Nephron (organoid): ENCODE results near the gene ISCA1.

ENCODE experiments used
- H3K27ac Mint-ChIP-seq, 3 experiments: 2 replicates each; pipeline ENCODE4 v1.8.0; 2020; ENCODE audit warnings: mixed read lengths in 3 of 3, mild to moderate bottlenecking in 2 of 3, moderate library complexity in 1 of 3
- H3K27me3 Mint-ChIP-seq: 2 replicates; pipeline ENCODE4 v1.8.0; 2021; ENCODE audit warnings: low read depth, mild to moderate bottlenecking, moderate library complexity, mixed read lengths
- H3K36me3 Mint-ChIP-seq: 2 replicates; pipeline ENCODE4 v1.8.0; 2020; ENCODE audit warnings: low read depth, mixed read lengths
- H3K4me1 Mint-ChIP-seq: 2 replicates; pipeline ENCODE4 v1.8.0; 2020; ENCODE audit warnings: mixed read lengths
- H3K4me3 Mint-ChIP-seq, 3 experiments: 2 replicates each; pipeline ENCODE4 v1.8.0; 2020; ENCODE audit warnings: mild to moderate bottlenecking in 3 of 3, mixed read lengths in 3 of 3, moderate library complexity in 2 of 3
- H3K9me3 Mint-ChIP-seq: 2 replicates; pipeline ENCODE4 v1.8.0; 2020; ENCODE audit warnings: mixed read lengths
- CTCF ChIP-seq, 3 experiments: fragments of 200-600 bp; sonication (generic); IDR thresholded peaks; one replicate each; pipeline ENCODE4 v1.5.0; 2021; ENCODE audit warnings: antibody characterized with exemption in 3 of 3; ENCODE audit not compliant: unreplicated experiment in 3 of 3

ISCA1 gene

GRCh38 chr9:86281593-86282076 is 703 bp downstream of the ISCA1 start:
- peak overlapping the region; percentile 86 to 95 (median 91) for H3K4me3 Mint-ChIP-seq
- H3K4me1 Mint-ChIP-seq = peaks cover 20% of the 10 kb centered on the region
- TF ChIP-seq CTCF (IDR thresholded peaks at IDR 0.05; ENCODE audit: unreplicated experiment in 3 of 3) = no peak
- peaks cover 3% of the 10 kb centered on the region for H3K27me3 Mint-ChIP-seq
- H3K36me3 Mint-ChIP-seq = peaks cover 4% of the 10 kb centered on the region
- H3K27ac Mint-ChIP-seq = peak overlapping the region; percentile 64 to 93 (median 89)
- H3K9me3 Mint-ChIP-seq = no peaks in the 10 kb centered on the region

- H3K36me3 Mint-ChIP-seq = peaks cover 4% of the 10 kb centered on the region
- H3K27me3 Mint-ChIP-seq = peaks cover 3% of the 10 kb centered on the region
- no peaks in the 10 kb centered on the region for H3K9me3 Mint-ChIP-seq
- H3K27ac Mint-ChIP-seq = no peak overlapping the region
- peak overlapping the region; percentile 86 to 95 (median 91) for H3K4me3 Mint-ChIP-seq
- no peak for TF ChIP-seq CTCF (IDR thresholded peaks at IDR 0.05; ENCODE audit: unreplicated experiment in 3 of 3)
- peaks cover 20% of the 10 kb centered on the region for H3K4me1 Mint-ChIP-seq
Observed at GRCh38 chr9:86280580-86280979, 1.8 kb downstream of the ISCA1 start.

GRCh38 chr9:86279839-86280238 is 2.5 kb downstream of the ISCA1 start:
- peaks cover 20% of the 10 kb centered on the region for H3K4me1 Mint-ChIP-seq
- H3K9me3 Mint-ChIP-seq = no peaks in the 10 kb centered on the region
- peaks cover 3% of the 10 kb centered on the region for H3K27me3 Mint-ChIP-seq
- peaks cover 4% of the 10 kb centered on the region for H3K36me3 Mint-ChIP-seq
- H3K27ac Mint-ChIP-seq = peak overlapping the region in 2 of 3 experiments; percentile 76 to 84
- no peak for TF ChIP-seq CTCF (IDR thresholded peaks at IDR 0.05; ENCODE audit: unreplicated experiment in 3 of 3)
- peak overlapping the region; percentile 84 to 91 (median 86) for H3K4me3 Mint-ChIP-seq

- Mint-ChIP-seq H3K27me3 (no peaks in the 10 kb centered on the region), H3K4me3 (no peak overlapping the region), H3K9me3 (no peaks in the 10 kb centered on the region), H3K36me3 (peaks cover 25% of the 10 kb centered on the region), H3K27ac (no peak overlapping the region), H3K4me1 (peaks cover 20% of the 10 kb centered on the region)
- no peak for TF ChIP-seq CTCF (IDR thresholded peaks at IDR 0.05; ENCODE audit: unreplicated experiment in 3 of 3)
Observed at GRCh38 chr9:86277072-86277471, 5.3 kb downstream of the ISCA1 start.

GRCh38 chr9:86275962-86276361 is 6.4 kb downstream of the ISCA1 start:
- H3K27ac Mint-ChIP-seq = no peak overlapping the region
- no peaks in the 10 kb centered on the region for H3K27me3 Mint-ChIP-seq
- TF ChIP-seq CTCF (IDR thresholded peaks at IDR 0.05; ENCODE audit: unreplicated experiment in 3 of 3) = peak in 2 of 3 experiments; percentile 26 to 36
- H3K36me3 Mint-ChIP-seq = peaks cover 36% of the 10 kb centered on the region
- H3K9me3 Mint-ChIP-seq = peaks cover 2% of the 10 kb centered on the region
- peaks cover 14% of the 10 kb centered on the region for H3K4me1 Mint-ChIP-seq
- H3K4me3 Mint-ChIP-seq = no peak overlapping the region
